Stimulated activated CD4-positive, alpha-beta T cell treated with anti-CD3 and anti-CD28 coated beads, Interleukin-4, amount 100 ng/mL, for 4 hours (primary cell): ENCODE data around the gene FAM53B.
A peak's percentile ranks its signal among the peaks of the same experiment; 100 is the strongest.
"Not testable (repeated sequence)": the region's sequence is repeated elsewhere in the genome, so short reads cannot be mapped to it uniquely, and the experiment has no call there.

ENCODE experiments used
- DNase-seq, 2 experiments: peaks; one replicate each; pipeline ENCODE4 v3.0.0-alpha.2; 2020

Gene FAM53B, protein sequence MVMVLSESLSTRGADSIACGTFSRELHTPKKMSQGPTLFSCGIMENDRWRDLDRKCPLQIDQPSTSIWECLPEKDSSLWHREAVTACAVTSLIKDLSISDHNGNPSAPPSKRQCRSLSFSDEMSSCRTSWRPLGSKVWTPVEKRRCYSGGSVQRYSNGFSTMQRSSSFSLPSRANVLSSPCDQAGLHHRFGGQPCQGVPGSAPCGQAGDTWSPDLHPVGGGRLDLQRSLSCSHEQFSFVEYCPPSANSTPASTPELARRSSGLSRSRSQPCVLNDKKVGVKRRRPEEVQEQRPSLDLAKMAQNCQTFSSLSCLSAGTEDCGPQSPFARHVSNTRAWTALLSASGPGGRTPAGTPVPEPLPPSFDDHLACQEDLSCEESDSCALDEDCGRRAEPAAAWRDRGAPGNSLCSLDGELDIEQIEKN

DNA sequence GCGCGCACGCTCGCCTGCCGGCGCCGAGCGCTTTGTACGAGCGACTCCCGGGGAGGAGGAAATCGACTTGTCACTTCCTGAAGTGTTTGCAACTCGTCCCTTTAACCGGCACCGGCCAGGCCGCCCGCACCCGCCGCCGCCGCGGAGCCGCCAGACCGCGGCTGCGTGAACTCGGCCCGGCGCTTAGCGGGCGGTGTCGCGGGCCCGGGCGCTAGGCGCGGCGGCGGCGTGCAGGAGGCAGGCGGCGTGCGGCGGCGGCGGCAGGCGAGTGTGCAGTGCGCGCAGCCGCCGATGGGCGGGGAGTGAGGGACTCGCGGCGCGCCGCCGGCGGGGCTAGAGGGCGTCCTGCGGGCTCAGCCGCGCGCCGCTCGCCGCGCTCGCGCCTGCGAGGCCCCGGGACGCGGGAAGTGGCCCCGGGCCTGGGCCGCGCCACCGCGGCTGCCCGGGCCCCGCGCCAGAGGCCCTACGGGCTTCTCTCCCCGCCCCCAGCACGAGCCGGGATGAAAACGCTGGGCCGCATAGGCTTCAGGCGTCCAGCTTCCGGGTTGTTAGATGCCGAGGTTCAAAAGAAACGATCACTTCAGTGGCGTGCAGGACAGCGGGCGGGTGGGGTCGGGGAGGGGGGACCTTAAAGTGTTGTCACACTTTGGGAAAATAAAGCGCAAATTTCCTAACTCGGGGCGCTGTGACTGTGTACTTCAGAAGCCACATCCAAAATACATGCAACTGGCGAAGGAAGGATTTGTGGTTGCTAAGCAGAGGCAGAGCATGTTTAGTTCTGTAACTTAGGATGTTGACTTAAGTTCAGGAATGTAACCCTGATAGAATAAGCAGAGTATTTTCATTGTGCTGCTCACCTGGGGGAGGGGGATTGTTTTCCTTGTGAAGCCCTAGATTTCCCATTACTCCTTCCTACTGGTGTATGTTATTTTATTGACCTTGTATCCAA, at the start of gene FAM53B:
Gene FAM53B, minus strand, starts transcription at position 277 of the 949 bp plus-strand sequence. CDS start 37,665 bp downstream, outside the sequence.
- DNase-seq: peak; percentile 78 to 81

DNA sequence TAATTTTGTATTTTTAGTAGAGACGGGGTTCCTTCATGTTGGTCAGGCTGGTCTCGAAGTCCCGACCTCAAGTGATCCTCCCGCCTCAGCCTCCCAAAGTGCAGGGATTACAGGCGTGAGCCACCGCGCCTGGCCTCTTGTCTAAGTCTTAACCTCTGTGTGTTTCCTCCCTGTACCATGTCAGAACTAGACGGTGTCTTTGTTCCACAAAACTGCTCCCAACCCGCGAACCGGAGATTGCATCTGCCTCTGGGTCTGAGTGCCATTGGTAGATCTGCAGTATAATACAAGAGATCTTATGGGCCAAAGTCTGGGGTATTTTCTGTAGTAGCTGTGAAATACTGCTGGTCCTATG, 48.8 kb upstream of the FAM53B start:
- no peak for DNase-seq

DNA sequence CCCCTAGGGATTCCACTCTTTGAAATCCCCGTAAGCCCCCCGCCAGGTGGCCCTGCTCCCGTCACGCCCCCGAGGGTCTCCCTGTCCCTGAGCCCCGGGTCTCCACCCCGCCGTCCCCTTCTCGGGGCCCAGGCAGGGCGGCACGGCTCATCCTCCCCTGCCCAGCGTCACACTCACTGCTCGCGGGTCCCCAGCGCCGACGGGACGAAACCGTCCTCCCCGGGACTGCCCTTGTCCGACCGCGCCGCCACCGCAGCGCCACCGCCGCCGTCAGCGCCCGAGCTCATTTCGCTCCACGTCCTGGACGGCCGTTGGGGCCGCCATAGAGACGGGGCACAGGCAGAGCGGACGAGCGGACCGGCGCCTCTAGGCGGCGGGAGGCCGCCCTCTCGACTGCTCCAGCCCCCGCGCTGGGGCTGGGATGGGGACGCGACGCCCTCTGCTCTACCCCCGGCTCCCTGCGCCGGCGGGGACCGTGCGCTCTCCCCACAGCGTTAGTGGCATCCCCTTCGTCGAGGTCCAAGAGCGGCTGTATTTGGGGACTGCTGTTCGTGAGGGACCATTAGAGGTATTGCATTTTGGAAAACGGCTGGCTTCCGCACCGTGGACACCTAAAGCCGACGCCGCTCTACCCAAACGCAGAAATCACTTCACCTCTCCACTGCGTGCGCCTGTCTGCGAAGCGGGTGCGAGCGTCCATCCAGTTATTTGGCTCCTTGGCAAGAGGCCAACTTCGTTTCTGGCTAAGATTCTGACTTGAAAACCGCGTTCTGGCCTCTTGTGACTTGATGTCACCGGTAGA, 47.6 kb upstream of the FAM53B start, which contains the start of gene EEF1AKMT2:
Gene EEF1AKMT2, minus strand, starts transcription at position 341 of the 802 bp plus-strand sequence. Its CDS starts 54 bp downstream, at position 287.
- DNase-seq: peak; percentile 81 to 85

DNA sequence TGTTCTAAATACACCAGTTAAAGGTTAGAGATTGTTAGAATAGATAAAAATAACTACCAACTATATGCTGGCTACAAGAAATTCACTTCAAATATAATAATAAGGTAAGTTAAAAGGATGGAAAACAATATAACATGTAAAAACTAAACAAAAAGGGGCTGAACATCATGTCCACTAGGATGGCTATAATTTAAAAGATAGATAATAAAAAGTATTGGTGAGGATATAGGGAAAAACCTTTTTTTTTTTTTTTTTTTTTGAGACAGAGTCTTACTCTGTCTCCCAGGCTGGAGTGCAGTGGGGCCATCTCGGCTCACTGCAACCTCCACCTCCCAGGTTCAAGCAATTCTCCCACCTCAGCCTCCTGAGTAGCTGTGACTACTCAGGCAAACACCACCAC, 38.7 kb upstream of the FAM53B start:
- DNase-seq: not testable (repeated sequence)

DNA sequence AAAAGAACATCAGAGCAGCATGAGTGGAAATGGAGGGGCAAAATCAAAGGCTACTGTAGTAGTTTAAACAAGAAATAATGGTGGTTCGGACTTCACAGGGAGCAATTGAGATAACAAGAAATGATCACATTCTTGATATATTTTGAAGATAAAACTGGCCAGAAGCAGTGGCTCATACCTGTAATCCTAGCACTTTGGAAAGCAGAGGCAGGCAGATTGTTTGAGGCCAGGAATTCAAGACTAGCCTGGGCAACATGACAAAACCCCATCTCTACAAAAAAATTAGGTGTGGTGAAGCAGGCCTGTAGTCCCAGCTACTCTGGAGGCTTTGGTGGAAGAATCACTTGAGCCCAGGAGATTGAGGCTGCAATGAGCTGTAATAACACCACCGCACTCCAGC, 24.6 kb upstream of the FAM53B start:
- no peak for DNase-seq

DNA sequence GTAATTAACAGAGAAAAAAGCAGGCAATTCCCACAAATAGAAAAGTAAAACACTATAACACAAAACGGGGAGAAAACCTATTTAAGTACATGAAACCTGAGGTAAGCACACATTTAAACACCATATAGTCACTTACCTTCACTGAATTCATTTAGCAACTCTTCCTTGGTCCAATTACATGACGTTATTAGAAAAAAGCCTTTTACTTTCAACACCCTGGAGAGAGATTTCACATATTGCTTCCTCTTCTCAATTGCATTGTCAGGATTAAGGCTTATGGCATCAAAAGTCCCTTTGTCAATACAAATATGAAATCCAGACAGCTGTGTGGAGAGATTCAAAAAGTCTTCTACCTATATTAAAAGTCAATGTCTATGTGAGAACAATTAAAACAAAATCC, 21.1 kb upstream of the FAM53B start:
- no peak for DNase-seq

DNA sequence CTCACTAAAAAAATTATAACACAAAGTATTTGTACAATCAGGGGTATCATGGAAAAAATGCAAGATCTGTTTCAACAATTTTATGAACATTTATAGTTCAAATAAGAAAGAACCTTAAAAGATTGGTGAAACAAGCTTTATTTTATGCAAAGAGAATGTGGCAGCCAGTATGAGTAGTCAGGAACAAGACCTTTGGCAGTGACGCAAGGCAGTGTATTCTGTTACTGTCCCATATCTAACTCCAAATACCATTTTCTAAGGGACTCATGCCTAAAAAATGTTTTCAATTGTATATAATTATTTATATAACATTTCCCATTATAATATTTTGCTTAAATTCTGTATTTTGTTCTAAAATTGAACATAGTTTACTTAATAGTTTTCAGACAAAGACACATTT, 19.1 kb upstream of the FAM53B start:
- no peak for DNase-seq

DNA sequence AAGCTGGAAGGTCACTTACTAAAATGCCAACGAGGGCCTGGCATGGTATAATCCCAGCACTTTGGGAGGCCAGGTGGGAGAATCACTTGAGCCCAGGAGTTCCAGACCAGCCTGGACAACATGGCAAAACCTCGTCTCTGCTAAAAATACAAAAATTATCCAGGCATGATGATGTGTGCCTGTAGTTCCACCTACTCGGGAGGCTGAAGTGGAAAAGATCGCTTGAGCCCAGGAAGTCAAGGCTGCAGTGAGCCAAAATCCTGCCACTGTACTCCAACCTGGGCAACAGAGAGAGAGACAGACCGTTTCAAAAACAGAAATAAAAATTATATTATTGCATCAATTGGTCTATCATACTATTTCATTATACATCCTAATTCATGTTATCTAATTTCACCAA, 18.1 kb upstream of the FAM53B start:
- DNase-seq: no peak

DNA sequence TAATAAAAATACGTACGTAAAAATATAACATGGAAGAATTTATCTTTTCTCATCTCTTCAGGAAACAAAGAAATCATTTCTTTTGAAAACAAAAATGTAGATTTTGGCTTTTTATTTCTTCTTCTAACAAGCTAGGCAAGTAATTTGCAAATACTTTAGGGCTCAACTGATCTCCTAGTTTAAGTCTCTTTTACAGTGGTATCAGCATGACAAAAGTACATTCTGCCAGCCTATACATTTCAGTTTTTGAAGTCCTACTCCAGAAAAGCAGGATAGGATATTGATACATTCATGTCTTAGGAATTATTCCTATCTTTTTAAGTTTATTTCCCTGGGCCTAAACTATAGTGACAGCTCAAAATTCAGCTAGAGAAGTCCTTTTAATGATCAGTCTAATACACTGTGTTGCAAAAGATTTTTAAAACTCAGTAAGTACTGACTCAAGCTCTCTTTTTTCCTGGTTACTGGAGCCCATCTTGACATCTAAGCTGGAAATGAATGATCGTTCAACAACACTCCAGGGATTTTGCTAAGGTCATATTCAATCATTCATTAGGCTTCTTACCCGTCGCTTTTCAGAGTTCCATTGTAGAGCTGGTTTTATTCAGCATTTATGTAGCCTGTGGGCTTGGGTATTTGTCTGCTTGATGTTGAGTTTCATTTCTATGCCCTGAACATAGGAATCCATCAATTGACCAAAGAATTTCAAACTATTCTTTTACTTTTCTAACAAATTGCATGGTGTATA, 12.2 kb upstream of the FAM53B start:
- no peak for DNase-seq

DNA sequence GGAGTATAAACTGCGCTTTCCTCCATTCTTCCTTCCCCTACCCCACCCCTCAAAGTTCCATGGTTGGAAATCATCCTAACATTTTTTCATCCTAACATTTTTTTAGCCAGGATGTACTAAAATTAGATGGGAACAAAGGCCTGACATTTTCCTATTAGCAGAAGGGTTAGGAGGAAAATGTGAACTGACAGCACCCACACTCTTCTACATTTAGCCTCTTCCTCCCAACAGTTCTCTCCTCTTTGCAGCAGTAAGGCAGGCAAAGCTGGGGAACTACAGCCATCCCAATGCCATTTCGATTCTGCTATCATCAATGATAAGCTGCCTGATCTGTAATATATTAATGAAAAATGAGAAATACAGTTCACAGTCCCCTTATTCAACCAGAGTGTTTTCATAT, 11.4 kb upstream of the FAM53B start:
- DNase-seq: no peak

DNA sequence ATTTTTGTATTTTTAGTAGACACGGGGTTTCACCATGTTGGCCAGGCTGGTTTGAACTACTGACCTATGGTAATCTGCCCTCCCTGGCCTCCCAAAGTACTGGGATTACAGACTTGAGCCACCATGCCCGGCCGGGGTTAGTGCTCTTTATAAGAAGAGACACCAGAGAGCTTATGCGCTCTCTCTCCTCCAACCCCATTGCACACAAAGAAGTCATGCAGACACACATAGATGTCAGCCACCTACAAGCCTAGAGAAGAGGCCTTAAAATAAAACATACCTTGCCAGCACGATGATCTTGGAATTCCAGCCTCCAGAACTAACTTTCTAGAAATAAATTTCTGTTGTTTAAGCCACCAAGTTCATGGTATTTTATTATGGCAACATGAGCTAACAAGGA, 10.0 kb upstream of the FAM53B start:
- no peak for DNase-seq

DNA sequence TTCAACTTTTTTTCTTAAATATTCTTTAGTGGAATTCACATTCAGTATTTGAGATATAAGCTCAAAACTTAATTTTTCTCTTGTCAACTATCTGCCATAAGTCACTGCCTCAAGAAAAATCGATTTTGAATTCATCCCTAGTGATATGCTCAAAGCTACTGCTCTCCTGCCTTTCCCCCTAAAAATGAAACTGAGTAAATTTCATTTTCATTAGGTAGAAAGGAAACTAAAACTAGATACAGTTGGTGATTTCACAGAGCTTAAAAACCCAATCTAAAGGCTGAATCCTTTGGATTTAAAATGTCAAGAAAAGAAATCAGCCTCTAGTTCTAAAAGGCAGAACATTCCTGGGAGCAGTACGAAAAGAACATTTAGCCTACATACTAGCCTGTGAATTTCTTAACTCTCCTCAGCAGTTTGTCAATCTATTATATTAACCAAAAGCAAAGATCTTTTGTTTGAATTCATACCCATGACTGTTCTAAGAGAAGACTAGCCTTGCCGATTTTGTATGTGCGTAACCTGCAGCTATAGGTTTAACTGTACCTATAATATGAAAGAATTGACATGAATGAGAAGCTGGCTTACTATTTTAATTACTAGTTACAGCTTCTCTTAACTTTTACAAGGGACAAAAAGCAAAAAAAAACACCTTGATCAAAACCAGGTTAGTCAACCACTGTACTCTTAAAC, 4.9 kb upstream of the FAM53B start:
- no peak for DNase-seq

DNA sequence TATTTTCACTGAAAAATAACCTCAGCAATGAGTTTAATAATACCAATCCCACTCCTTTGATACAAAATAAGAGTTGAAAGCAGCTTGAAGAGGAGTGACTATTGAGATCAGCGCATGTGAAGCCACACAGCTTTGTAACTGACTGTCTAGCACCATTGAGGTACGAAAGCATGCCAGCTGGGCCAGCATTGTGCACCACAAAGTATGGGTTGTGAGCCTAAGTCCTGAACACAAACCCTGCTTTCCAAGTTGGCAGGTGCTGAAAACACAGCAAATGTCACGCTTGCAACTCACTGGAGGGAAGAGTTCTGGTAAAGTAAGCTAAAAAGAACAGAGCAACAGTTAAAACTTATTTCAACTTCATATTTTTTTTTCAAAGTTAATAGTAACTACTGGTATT, 4.0 kb upstream of the FAM53B start:
- DNase-seq: no peak

DNA sequence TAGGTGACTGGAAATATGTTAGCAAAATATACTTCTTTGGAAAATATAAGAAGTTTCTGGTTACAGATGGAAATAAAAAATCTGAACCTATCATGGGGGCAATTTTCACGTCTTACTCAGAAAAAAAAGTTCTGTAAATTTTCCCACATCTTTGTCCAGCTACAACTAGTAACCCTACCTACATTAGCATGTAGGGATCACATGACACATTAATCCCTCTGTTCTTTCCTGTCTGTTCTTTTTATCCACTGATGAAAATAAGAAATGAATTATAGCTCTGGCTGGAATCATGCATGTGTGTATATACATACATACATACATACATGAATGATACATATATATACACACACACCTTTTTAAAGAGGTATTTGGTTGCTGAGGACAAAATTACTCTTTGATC, 3.6 kb upstream of the FAM53B start:
- DNase-seq: no peak

DNA sequence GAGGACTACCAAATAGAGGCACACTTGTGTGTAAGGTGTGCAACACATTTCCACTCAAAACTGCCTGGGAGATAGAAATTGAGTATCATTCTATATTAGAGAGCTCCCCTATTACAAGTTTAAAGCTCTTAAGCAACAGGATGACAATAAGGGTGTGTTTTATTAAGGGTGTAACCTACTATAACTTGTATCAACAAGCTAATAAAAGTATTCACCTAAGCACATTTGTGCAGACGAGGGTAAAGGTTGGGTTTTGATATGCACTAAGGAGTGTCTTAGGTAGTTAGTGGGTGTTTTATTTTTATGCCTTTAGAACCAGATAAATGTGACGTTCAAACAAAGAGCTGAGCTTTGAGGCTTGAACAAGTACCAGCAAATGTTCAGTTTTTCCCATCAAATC, 2.8 kb upstream of the FAM53B start:
- no peak for DNase-seq

DNA sequence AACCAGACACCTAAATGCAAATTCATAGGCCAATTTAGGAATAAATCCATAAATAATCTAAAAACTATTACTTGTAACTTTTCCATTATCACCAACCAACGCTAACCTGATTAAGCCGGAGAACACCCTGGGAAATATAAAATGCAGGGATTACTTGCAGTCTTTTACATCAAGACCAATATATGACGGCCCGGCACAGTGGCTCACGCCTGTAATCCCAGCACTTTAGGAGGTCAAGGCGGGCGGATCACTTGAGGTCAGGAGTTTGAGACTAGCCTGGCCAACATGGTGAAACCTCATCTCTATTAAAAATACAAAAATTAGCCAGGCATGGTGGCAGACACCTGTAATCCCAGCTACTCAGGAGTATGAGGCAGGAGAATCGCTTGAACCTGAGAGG, 2.3 kb upstream of the FAM53B start:
- DNase-seq: not testable (repeated sequence)

DNA sequence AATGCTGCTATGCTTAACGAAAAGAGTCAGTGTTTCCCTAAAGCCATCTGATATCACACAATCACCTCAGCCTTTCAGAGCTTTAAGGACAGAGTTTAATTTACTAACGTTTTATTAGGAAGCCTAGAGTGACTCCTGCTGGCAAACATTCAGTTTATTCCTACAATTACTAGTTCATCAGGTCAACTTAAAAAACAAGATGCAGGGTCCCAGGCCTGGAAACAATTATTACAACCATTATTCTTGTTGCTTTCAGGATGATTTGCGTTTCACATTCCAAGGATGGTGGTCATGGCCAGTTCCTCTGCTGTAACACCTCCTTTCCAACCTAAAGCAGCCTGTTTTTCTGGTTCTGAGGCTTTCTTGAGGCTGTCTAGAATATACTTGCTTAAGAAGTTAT, 1.5 kb upstream of the FAM53B start:
- no peak for DNase-seq

DNA sequence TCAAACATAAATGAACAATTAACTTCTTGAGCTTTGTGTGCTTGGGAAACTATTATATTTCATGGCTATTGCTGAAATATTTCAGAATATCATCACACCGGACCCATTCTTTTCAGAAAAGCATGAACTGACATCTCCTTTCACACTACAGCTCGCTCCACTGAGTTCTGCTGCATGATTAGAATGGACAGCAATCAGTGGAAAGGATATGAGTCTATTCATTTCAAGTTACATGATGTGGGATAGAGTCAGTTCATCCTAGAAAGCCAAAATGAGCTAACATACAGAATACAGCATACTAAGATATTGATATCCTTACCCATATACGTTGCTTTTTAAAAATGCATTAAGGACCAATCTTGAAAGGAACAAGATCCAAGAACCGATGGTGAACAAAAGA, 1.1 kb upstream of the FAM53B start:
- DNase-seq: no peak

DNA sequence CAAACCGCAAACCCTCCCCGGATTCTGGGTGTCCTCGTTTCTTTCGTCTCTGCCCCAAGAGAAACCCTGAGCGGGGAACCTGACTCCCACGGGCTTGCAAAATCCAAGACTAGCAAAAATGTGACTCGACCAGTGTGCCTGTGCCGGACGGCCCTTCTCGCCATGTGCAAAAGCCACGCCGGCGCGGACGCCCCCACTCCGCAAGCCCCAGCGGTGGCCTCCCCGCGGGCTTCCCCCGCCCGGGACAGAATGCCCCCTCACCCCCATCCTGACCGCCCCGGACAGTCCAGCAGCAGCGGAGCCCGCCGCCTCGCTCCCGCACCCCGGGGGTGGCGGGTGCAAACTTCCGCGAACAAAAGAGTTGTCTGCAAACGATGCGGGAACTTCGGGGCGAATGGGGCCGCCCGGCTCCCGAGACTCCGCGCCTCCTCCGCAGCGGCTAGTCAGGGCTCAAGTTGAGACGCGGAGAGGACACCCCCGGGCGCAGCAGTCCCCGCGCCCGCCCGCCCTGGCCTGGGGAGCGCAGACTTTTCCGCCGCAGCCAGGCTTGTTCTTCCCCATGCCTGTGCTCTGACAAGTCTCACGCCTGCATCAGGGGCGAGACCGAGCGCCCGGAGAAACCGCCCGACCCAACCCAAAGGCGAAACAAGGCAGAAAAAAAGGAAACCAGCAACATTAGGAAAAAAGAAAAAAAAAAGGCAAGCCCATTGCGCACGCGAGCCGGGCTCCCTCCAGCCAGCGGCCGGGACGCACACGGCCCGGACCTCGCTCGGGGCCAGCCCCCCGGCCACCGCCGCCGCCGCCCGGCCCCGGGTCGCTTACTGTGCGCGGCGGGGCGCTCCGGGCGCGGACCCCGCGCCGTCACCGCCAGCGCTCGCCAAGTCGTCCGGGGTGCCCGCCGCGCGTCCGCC, 732 bp downstream of the FAM53B start:
- DNase-seq: peak in 1 of 2 experiments; percentile 37

DNA sequence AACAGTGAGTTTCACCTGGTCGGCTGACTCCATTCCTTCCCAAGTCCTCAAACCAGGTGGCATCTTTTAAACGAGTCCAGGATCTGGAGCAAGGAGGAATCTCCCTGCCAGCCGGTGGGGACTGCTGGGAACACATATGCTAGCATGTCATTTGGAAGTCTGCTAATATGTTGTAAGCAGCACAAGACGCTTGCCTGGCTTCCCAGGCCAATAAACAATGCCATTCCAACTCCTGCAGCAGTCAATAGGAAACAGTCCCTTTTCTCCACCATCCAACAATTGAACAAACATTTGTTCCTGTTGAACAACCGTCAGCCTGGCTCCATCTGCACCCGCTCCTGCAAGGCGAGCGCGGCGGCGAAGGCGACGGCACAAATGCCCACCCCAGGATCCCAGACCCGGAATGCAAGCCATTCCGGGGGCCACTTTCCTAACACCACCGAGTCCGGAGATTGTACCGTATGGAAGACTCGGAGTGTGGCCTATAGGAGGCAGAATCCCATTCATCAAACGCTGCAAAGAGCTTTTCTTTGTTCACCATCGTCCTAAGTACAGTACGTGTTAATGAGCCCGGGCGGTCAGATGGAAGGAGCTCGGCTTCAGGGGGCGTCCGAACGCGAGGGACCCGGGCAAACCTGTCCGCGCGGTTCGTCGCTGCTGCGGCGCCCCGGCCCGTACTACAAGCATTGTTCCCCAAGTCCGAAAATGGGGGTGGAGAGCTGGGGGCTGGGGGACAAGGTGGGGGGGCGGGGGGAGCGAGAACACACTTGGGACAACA, 1.6 kb downstream of the FAM53B start:
- DNase-seq: no peak
